COR-L47 (cell line): ENCODE results near the gene ATXN7L1.
A peak's percentile ranks its signal among the peaks of the same experiment; 100 is the strongest.

Experiments used
- DNase-seq: peaks from one replicate; lab custom pipeline; 2025; lab: John Stamatoyannopoulos, UW

ATXN7L1 gene

DNA sequence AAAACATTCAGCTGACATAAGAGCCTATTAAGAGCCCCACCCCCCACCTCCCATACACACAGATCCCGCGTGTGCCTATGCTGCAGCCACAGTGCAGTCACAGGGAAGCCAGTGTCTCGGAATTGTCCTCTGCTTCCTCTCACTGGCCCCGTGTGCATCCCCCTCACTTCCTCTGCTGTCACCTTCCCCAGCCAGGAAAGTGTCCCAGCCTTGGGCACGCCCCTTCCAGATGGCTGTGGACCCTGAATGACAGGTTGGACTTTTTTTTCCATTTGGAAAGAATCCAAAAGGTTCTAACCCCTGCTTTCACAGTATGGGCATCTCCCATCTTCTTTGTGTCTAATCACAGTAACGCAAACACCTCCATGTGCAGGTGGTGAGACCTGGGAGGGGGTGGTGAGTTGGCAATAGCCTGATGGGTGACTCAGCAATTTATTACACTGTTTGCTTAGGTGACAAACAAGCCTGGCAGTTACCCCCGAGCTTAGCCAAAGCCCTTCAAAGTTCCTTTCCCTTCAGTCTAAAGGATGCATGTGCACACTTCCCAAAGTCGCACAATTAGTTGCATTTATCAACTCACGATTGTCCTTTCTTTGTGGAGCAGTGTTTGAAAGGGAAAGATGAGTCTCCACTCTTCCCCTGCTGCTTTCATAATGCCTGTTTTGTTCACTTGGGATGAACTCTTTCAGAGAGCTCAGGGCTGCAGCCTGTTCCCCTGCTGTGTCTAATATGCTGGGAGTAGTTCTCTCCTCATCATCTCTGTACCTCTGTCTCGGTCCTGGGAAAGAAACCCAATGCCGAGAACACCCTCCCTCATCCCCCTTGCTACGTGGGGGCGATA lies 227.6 kb downstream of the ATXN7L1 start:
- DNase-seq, result peak; percentile 97

DNA sequence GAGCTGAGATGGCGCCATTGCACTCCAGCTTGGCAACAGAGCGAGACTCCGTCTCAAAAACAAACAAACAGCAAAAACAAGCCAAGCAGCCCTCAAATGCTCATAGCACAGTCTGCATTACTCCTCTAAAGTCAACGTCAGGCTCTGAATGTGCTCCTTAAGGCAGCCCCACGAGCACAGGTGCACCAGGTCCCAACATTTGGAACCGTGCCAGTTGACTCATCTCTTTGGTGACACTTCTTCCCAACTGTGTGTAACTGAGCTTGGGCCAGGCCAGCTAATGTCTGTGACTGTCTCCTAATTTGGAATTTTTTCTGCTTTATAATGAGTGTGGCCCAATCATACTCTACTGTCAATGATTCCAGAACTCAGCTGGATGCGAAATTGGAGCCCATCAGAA lies 228.8 kb downstream of the ATXN7L1 start:
- peak; percentile 62 for DNase-seq

DNA sequence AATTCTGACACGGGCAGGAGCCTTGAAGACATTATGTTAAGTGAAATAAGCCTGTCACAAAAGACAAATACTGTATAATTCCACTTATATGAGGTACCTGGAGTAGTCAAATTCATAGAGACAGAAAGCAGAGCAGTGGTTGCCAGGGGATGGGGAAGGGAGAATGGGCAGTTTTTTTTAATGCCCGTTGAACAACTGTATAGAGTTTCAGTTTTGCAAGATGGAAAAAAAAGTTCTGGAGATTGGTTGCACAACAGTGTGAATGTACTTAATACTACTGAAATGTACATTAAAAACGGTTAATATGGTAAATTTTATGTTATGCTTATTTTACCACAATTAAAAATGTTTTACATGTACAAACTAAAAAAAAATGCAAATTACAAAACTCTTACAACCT lies 231.5 kb downstream of the ATXN7L1 start:
- DNase-seq, result no peak

DNA sequence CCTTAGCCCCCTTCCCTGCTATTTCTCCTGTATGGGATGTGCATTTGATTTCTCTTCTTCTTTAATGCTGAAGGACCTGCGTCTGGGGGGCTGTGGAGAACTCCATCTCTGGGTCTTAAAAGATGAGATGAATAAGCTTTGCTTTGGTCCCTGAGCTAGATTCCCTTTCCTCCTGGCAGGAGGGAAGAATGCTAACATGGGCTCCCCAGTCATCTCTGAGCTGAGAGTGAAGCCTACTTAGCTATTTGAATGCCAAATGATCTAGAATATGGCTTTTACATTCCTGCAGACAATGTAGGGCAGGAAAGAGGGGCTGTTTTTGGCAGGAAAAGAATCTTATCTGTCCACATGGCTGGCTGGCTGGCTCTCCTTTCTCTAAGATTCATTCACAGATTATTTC lies 232.5 kb downstream of the ATXN7L1 start:
- no peak for DNase-seq

DNA sequence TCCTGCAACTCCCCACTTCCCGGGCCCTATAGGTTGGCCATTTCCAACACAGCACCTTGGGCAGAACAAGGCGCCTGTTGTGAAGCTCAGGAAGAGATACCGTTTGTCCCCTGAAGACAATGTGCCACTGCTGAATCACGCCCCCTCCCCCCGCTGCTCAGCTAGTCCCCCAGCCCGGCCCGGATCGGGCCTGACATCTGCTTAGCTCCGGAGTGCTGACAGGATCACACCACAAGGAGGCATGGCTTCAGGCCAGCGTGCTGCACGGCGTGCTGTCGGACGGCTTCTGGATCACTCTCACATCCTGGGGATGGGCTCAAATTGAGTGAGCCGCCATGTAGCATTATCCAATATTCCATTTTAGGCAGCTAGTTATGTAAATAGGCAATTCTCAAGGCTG lies 233.0 kb downstream of the ATXN7L1 start:
- no peak for DNase-seq

DNA sequence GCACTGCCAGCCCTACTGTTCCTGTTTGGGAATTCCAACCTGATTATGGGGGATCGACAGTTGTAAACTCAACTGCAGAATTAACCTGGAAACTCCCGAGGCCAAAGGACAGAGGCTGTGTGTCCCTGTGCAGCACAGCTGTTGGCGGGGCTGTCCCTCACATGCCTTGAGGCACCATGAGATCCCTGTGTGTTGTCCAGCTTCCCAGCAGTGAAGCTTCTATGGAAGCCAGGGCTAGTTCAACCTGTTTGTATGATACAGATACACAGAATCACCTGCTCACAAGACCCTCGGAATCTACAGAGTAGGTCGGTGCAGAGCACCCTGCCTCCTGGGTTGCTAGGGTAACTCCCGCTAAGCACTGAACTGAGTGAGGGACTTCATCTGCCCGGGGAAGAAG lies 234.1 kb downstream of the ATXN7L1 start:
- DNase-seq, result no peak

DNA sequence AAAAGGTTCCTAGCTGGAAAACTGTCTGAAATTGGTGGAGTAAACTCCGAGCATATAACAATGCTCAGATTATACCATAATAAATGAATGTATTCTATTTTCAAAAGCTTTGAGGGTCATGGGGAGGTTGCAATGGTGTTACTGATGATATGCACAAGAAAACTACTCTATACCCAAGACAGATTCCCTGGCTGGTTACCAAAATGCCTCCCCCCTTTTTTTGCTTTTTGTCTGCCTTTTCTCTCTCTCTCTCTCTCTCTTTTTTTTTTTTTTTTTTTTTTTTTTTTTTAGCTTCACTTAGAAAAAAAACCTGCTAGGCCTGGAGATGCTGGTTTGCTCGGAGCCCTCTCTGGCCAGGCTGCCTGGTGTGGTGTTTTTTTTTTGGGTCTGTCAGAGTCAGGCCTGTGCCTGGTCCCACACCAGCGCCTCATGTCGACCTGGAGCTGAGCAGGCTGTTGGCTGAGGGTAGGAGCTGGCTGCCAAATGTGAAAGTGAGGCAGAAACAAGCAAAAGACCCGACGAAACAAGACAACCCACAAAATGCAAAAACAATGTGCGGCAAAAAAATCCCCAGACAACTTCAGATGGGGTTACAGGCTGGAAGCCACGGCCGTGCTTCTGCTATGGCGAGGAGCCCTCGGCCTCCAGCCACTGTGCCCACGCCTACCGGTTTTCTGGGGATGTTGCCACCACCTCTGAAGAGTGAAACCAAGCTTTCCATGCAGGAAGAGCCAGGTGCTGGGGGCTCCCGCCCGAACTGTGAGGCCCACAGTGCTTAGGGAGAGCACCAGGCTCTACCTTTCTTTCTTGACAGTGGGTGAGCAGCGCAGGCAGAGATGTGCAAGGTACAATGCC lies 235.2 kb downstream of the ATXN7L1 start:
- DNase-seq, result no peak

DNA sequence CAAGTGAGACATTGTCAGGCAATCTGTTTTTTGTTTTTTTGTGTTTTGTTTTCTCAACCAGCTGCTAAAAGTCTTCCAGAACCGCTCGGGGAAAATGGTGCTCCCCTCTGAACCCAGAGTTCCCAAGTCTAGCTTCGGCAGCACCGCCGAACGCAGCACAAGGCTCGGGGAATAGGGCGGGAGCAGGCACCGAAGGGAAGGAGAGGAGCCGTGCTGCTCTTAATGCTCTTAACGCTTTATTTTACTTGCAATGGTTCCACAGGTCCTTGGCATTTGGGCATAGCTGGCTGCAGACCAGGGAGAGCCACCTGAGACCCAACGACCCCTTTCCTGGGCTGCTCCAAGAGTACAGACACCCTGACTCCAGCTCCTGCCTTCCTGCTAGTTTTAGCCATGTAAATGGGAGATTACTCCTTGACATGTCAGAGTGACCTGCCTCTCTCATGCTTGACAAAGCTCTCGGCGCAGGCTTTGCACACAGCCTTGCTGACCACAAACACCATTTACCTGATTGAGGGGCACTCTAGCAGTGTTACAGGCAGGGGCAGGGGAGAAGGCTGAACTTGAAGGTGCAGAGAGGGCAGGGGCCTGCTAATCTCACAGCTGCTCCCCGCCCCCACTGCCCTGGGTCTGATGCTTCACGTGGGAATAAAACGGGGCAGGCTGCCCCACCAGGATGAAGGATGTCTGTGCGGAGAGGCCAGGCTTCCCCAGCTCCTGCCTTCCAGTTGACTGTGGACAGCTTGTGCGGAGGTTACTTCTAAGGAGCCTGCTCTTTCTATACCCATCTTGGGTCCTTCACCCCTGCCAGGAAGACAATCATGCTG lies 236.5 kb downstream of the ATXN7L1 start:
- DNase-seq, result no peak

DNA sequence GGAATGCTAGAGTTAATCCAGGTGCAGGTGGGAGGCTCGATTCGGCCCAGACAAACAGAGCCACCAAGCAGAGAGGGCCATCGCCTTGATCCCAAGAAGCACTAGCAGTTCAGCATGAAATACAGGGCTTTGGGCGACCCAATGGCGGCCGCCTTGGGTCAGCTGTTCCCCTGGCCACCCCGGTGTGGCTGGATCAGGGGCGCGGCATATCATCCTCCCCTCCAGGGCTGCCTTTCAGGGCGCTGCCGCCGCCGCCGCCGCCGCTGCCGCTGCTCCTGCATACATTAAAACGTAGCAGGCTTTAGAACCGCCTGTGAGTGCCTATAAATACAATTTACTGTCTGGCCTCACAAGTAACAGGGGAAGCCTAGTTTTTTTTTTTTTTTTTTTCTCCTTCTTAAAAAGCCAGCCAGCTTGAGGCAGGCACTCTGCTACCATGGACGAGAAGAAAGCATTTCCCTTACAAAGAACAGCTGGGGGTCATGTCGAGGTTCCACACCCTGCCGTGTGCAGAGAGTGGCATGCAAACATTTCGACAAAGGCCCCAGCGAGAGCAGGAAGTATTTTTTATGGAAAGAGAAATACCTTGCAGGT lies 237.4 kb downstream of the ATXN7L1 start:
- peak; percentile 59 for DNase-seq

DNA sequence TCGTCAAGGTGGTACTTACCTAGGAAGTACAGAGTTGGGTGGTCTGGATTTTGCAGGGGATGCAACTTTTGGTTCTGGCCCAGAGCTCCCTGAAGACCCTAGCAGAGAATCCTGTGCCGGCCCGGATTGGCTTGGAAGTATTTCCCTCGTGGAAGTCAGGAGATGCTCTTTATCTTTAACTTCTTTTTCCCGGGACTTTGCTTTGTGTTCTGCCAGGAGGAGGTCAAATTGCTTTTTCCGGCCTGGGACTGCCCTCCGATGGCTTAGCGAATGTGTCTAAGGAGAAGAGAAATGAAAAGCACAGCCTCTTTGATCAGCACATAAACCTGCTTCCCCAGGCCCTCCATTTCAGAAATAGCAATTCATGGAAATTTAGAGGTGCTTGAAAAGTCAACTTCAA lies 238.1 kb downstream of the ATXN7L1 start:
- DNase-seq, result no peak

DNA sequence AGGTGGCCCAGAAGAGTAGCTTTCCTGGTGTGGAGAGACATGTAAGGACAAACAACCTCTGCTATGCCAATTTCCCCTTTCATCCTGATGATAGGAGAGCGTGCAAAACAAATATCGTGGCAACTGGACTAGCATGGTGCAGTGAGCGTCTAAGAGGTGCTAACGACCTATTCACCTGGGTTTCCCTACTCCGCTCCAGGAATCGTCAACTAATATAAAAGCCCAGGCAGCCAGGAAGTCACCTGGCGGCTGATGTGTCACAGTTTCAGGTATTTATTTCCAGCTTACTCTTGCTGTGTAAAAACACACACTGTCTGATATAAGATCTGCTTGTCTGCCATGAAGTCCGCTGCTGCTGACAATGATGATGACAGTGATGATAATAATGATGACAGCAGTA lies 238.6 kb downstream of the ATXN7L1 start:
- DNase-seq, result no peak

DNA sequence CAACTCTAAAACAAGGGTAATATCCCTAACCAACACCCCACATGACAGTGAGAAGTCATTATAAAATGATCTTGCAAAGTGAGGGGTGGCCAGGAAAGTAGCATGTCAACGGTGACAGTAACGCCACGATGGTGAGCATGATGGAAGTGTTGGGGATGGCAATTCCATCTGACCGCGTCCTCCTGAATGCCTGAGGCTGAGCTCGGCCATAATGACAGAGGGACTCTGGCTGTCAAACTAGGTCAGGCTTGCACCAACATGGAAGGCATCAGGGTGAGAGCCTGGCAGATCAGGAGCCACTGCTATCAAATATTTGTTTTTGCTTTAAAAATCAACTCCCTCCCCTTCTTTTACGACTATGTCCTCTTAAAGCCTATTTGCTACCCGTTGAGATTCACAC lies 239.4 kb downstream of the ATXN7L1 start:
- DNase-seq, result no peak

DNA sequence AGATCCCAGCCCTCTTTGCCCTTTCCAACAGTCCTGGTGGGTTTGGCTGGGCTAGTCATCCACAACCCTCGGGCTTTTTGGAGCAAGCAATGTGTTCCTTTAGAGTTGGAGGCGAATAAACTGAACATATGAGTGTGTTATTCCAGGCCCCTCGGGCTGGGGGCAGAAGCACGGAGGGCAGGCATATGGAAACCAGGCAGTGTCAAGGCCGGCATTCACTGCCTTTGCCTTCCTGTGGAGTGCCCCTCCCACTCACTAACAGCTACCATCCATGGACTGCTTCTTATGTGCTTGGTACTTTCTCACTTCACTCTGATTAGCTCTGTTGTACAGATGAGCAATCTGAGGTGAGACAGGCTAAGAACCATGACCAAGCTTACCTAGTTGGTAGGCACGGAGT lies 241.2 kb downstream of the ATXN7L1 start:
- DNase-seq, result no peak

DNA sequence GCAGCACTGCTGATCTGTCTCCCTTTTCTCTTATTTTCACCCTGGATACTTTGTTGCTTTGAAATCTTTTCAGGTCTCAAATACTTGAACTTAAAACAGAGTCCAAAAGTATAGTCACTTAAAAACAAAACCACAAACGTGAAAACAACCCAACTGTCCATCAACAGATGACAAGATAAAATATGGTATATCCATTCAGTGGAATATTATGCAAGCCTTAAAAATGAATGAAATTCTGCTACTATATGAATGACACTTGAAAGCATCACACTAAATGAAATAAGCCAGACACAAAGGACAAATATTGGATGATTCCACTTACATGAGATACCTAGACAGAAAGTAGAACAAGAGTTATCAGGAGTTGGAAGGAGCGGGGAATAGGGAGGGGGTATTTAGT lies 250.4 kb downstream of the ATXN7L1 start:
- no peak for DNase-seq

DNA sequence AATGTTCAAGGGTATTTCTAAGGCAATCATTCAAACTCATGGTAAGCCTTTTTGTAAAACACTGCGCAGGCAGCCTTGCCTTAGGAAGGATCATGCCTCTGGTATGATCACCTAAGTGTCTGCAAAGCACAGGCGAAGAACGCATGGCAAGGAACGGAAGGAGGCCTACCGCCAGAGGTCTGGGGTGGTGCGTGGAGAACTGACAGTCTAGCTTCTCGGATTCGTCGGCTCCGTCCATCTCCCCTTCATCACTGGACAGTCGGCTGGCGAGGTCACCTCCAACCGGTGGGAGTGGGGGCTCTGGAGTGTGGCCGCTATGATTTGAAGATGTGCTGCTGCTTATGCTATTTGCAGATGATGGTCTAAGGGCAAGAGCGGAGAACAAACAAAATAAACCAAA lies 252.5 kb downstream of the ATXN7L1 start:
- no peak for DNase-seq

DNA sequence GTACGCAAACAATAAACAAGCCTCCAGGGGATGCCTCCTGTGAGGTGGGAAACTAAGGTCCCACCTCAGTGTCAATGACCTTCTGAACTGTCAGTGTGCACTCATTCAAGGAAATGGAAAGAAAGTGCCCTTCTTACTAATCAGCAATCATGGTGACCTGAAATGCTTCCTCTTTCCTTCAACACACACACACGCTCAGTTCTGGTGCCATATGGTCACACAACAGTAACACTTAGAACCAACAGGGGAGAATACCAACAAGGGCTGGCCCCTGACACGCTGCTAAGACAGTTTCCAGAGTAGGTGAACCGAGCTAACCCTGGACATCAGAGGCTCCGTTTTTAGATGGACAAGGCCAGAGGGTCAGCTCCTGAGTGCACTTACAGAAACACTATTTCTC lies 253.0 kb downstream of the ATXN7L1 start:
- DNase-seq, result no peak

DNA sequence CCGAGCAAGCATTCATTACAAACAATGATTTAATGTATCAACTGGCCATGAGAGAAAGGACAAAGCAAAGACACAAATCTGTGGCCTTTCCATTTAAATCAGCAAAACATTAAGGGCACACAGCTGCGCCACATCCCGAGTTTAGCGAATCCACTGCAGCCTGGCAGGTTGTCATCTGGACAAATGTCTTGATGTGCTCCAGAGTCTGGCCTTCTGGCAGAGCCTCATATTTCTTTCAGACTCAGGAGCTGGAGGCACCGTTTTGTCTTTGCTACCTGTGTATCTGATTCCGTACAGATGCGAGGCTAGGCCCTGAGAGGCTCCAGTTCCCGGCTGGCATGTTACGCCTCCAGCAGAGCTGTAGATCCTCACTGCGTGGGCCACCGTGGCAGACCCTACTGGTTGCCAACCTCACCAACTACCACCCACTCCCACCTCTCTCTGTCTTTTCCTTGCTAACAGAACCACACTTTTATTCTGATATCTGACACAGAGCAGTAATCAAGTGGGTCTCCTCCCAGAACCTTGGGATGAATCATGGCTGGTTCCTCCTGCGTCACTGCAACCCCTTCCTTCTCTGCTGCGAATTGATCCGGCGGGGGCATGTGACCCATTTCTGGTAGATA lies 254.2 kb downstream of the ATXN7L1 start:
- no peak for DNase-seq

DNA sequence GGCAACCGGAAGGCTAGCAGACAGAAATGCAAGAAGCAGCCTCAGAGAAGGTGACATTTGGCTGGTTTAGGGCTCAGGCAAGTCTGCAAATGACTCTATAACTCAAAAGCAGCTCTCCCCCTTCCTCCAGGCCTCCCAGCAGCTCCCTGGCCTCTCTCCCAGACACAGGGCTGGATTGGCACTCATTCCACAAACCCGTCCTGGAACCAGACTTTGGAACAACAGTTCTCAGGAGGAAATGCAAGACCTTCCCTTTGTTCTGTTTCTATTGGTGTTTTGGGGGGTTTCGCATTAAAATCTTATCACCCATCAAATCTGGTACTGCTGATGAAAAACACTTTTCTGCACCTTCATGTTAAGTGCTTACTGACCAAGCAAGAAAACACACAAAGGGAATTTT lies 254.8 kb downstream of the ATXN7L1 start:
- no peak for DNase-seq

DNA sequence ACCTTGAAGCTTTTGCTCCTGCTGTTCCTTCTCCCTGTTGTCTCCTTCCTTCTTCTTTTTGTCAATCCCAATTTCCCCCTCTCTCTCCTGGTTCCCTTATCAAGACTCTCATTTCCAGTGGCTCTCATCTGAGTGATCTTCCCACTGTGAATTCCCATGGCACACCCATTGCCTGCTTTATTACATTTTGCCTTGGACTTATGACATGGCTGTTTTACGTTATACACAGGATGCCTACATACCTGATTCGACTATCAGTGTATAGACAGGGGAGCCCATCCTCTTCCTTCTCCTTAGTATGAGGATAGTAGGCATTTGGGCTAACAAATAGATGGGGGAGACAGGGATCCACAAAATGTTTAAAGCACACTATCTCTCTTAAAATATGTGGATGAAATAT lies 255.2 kb downstream of the ATXN7L1 start:
- DNase-seq, result no peak

DNA sequence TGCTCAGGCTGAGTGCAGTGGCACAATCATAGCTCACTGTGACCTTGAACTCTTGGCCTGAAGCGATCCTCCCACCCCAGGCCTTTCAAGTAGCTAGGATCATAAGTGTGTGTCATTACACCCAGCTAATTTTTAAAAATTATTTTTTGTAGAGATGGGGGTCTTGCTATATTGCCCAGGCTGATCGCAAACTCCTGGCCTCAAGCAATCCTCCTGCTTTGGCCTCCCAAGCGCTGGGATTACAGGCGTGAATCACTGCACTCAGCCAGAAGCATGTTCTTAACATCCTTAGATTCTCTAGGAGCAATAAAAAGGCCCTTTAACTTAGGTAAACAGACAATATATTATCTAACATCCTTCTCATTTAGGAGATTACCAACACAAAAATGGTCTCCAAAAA lies 256.8 kb downstream of the ATXN7L1 start:
- DNase-seq, result no peak

DNA sequence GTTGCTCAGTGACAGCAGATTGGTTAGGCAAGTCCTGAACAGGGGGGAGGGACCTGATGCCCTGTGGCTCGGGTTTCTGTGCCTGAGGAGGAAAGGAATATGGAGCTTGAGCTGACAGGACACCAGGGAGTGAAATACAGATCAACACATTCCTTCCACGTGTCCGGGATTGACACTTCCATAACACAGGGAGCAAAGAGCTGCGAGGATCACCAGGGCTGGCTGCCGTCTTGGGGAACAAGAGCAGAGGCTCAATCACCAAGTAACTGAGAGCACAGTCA lies 258.4 kb downstream of the ATXN7L1 start:
- DNase-seq, result no peak
